GM23248 (cell line): Measurements from ENCODE around the gene FICD. TPM values are rescaled to one million over a fixed set of nuclear protein-coding genes. Genes with fewer than 3 reads are reported as not detected.
A peak's percentile ranks its signal among the peaks of the same experiment; 100 is the strongest.

Source experiments
- DNase-seq: peaks from one replicate; pipeline ENCODE4 v3.0.0-alpha.2; 2015
- H2AFZ ChIP-seq: fragments of 200-600 bp; sonication (generic); 2 replicates; pipeline ENCODE4 v1.6.1; 2016; ENCODE audit warnings: antibody characterized with exemption
- H3F3A ChIP-seq: fragments of 200-600 bp; sonication (generic); 2 replicates; pipeline ENCODE4 v1.6.1; 2016; ENCODE audit warnings: mild to moderate bottlenecking, antibody characterized with exemption, mixed run types; ENCODE audit not compliant: insufficient read depth
- H3K27ac ChIP-seq: fragments of 200-600 bp; sonication (generic); 2 replicates; pipeline ENCODE4 v1.5.1; 2016; ENCODE audit warnings: mild to moderate bottlenecking
- H3K27me3 ChIP-seq: fragments of 200-600 bp; sonication (generic); replicated peaks from 2 replicates; pipeline ENCODE4 v1.6.1; 2016; ENCODE audit warnings: mild to moderate bottlenecking; ENCODE audit not compliant: insufficient read depth
- H3K36me3 ChIP-seq: fragments of 200-600 bp; sonication (generic); 2 replicates; pipeline ENCODE4 v1.6.1; 2016; ENCODE audit warnings: low read depth, mild to moderate bottlenecking
- H3K4me1 ChIP-seq: fragments of 200-600 bp; sonication (generic); 2 replicates; pipeline ENCODE4 v1.6.1; 2016; ENCODE audit warnings: mild to moderate bottlenecking; ENCODE audit not compliant: insufficient read depth
- H3K4me2 ChIP-seq: fragments of 200-600 bp; sonication (generic); one replicate; pipeline ENCODE4 v1.6.1; 2016; ENCODE audit warnings: mild to moderate bottlenecking; ENCODE audit not compliant: unreplicated experiment
- H3K4me3 ChIP-seq: fragments of 200-600 bp; sonication (generic); 2 replicates; pipeline ENCODE4 v1.5.1; 2016; ENCODE audit warnings: mild to moderate bottlenecking
- H3K79me2 ChIP-seq: fragments of 200-600 bp; sonication (generic); 2 replicates; pipeline ENCODE4 v1.6.1; 2016; ENCODE audit warnings: mild to moderate bottlenecking; ENCODE audit not compliant: insufficient read depth
- H3K9ac ChIP-seq: fragments of 200-600 bp; sonication (generic); 2 replicates; pipeline ENCODE4 v1.6.1; 2016; ENCODE audit warnings: mild to moderate bottlenecking
- H3K9me2 ChIP-seq: fragments of 200-600 bp; sonication (generic); 2 replicates; pipeline ENCODE4 v1.6.1; 2016; ENCODE audit warnings: mixed run types, mild to moderate bottlenecking, moderate library complexity; ENCODE audit not compliant: insufficient read depth
- H3K9me3 ChIP-seq: fragments of 200-600 bp; sonication (generic); one replicate; pipeline ENCODE4 v1.6.1; 2017; ENCODE audit warnings: low read depth
- H4K20me1 ChIP-seq: fragments of 200-600 bp; sonication (generic); 2 replicates; pipeline ENCODE4 v1.6.0; 2016; ENCODE audit not compliant: insufficient read depth
- EZH2 ChIP-seq: fragments of 200-600 bp; sonication (generic); IDR thresholded peaks from 2 replicates; pipeline ENCODE4 v1.6.1; 2018; ENCODE audit warnings: antibody characterized with exemption, mild to moderate bottlenecking; ENCODE audit not compliant: insufficient read depth, poor library complexity, severe bottlenecking
- EZH2phosphoT487 ChIP-seq: fragments of 200-600 bp; sonication (generic); IDR thresholded peaks from 2 replicates; pipeline ENCODE4 v1.6.1; 2018; ENCODE audit warnings: antibody characterized with exemption, moderate library complexity, mild to moderate bottlenecking, low read depth; ENCODE audit not compliant: insufficient read depth
- WGBS, 2 experiments: methylation state at CpG; one replicate each; pipeline ENCODE4 v1.1.6; 2015 to 2017; ENCODE audit warnings: low lambda C conversion rate in 2 of 2, low coverage in 1 of 2; ENCODE audit errors: missing lambda C conversion rate in 2 of 2; 5-methylcytosine and 5-hydroxymethylcytosine counted together
- in situ Hi-C: fragments of 300-500 bp; cut with MboI; formaldehyde crosslinking; loops from 2 replicates; pipeline ENCODE4 v1.15.0; 2020
- polyA plus RNA-seq: library from polyadenylated mRNA; unstranded; fragments of >200 nt; fragmentation: Nextera tagmentation; extraction: Ambion mirVana; gene quantifications from 2 replicates; pipeline ENCODE4 v1.2.1, GENCODE V29; 2016
- total RNA-seq: library from RNA; depleted of rRNA; stranded (reverse); fragments of >200 nt; shearing (Covaris generic); gene quantifications from 2 replicates; pipeline ENCODE4 v1.2.3, GENCODE V29; 2014

FICD gene
- total and polyA plus RNA-seq, 2 experiments from 2014 or later = 8.6 to 11.6 TPM

DNA sequence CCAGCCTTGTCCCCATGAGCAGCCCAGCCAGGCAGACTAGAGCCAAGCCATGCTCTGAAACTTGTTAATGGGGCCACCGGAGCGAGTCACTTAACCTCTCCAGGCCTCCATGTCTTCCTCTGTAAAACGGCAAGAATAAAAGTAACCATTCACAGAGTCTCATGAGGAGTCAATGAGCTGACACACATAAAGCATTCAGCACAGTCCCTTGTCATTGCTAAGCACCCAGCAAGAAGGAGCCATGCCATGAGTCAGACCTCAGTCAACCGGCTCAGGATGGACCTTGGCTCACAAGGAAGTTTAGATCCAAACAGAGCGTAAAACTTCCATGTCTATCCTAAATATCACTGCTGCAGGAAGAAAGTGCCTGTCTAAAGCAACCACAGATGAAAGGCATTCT is 10.6 kb downstream of the FICD start:
- Histone ChIP-seq H3K4me2 (peak overlapping the region; percentile 29), H3K27ac (peak overlapping the region; percentile 72), H3K9me3 (no peaks in the 10 kb centered on the region), H3K27me3 (no peaks in the 10 kb centered on the region), H2AFZ (no peak overlapping the region), H3K9me2 (no peaks in the 10 kb centered on the region), H4K20me1 (no peaks in the 10 kb centered on the region), H3K9ac (peak overlapping the region; percentile 39; the same call in 1 of the 2 replicates), H3F3A (peaks cover 35% of the 10 kb centered on the region), H3K36me3 (peaks cover 53% of the 10 kb centered on the region; the same call in 1 of the 2 replicates), H3K4me1 (peaks cover 11% of the 10 kb centered on the region), H3K4me3 (no peak overlapping the region), H3K79me2 (peaks cover 5% of the 10 kb centered on the region; the same call in 1 of the 2 replicates)
- 18 to 27% methylated on average over 5 of the region's 5 CpGs for WGBS, 2 experiments
- in situ Hi-C loops = no loop called here
- DNase-seq = peak; percentile 89
- TF ChIP-seq EZH2phosphoT487 = no peak
- TF ChIP-seq EZH2 = no peak

DNA sequence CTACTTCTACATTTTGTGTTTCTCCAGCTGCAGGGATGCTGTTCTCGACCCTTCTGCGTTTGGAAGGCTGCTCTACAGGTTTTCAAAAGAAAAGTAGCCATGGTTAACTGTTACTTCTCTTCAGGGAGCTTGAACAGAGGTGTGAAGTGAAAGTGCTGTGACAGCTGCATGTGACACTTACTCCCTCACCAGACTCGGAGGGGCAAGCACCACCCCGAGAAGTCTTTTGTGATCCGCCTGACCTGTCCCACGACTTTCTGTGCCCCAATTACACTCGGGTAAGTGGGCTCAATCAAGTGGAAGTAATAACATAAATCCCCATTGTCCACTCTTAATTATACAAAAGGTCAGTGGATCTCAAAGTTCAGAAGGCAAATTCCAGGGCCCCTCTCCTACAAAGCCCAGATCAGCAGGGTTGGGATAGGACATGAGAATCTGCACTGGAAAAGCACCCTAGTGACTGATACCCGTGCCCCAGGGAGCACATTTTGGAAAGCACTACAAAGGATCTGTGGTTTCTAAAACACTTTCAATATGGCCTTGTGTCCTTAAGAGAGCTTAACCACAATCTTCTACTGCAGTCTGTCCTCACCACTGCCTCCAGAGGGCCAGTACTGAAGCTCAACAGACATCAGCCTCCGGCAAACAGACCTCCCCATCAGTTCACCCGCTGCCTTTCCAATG is 11.5 kb downstream of the FICD start:
- H3K9me2 ChIP-seq = no peaks in the 10 kb centered on the region
- peaks cover 11% of the 10 kb centered on the region for H3K4me1 ChIP-seq
- peak overlapping the region; percentile 8; the same call in 1 of the 2 replicates for H3K27ac ChIP-seq
- WGBS, 2 experiments = 74 to 77% methylated on average over 10 of the region's 10 CpGs
- no peak overlapping the region for H3K4me3 ChIP-seq
- peaks cover 5% of the 10 kb centered on the region; the same call in 1 of the 2 replicates for H3K79me2 ChIP-seq
- no peaks in the 10 kb centered on the region for H3K27me3 ChIP-seq
- H3K9ac ChIP-seq = no peak overlapping the region
- in situ Hi-C loops = no loop called here
- H3F3A ChIP-seq = peaks cover 32% of the 10 kb centered on the region
- no peak overlapping the region for H2AFZ ChIP-seq
- H3K4me2 ChIP-seq = no peak overlapping the region
- peaks cover 51% of the 10 kb centered on the region for H3K36me3 ChIP-seq
- DNase-seq = peak; percentile 61
- no peaks in the 10 kb centered on the region for H4K20me1 ChIP-seq
- no peaks in the 10 kb centered on the region for H3K9me3 ChIP-seq
- TF ChIP-seq EZH2 (no peak), EZH2phosphoT487 (no peak)

DNA sequence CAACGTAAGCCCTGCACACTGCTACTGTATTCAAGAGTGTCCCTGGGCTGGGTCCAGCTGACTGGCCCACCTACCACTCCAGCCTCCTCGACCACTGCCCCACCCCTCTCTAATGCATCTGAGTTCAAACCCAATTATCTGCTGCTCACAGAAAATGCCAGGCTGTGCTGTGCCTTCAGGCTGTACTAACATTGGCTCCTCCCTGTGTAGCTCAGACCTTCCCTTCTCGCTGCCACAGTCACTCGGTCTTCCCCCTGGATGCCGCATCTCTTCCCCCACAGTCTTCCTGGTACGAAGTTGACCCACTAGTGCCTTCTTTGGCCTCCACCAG is 12.1 kb downstream of the FICD start:
- Histone ChIP-seq H2AFZ (no peak overlapping the region), H3K4me1 (peaks cover 11% of the 10 kb centered on the region), H3K9ac (no peak overlapping the region), H3K4me3 (no peak overlapping the region), H3K27me3 (no peaks in the 10 kb centered on the region), H3K27ac (no peak overlapping the region), H3K9me2 (no peaks in the 10 kb centered on the region), H4K20me1 (no peaks in the 10 kb centered on the region), H3F3A (peaks cover 32% of the 10 kb centered on the region), H3K79me2 (peaks cover 5% of the 10 kb centered on the region; the same call in 1 of the 2 replicates), H3K4me2 (no peak overlapping the region), H3K9me3 (no peaks in the 10 kb centered on the region), H3K36me3 (peaks cover 47% of the 10 kb centered on the region)
- 97 to 100% methylated on average over 6 of the region's 6 CpGs for WGBS, 2 experiments
- no peak for TF ChIP-seq EZH2
- no peak for TF ChIP-seq EZH2phosphoT487
- in situ Hi-C loops = no loop called here
- no peak for DNase-seq

DNA sequence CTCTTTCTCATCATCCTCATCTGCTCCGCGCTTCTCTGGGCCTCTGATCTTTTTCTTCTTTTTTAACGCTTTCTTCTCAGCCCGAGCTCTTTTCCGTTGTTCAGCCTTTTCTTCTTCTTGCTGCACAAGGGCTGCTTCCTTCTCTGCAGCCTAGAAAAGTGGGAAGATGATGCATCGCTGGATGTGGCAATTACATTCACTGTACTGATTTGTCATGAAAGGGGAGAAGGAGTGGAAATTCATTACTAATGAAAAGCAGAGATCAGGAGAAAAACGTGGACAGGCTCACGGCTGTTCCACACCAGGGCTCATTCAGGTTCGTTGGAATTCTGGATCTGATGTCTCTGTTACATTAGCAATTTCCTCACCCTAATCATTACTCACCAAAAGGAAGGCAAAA is 15.1 kb downstream of the FICD start:
- H4K20me1 ChIP-seq = no peaks in the 10 kb centered on the region
- no peak overlapping the region for H2AFZ ChIP-seq
- H3K4me1 ChIP-seq = peaks cover 10% of the 10 kb centered on the region
- H3K4me3 ChIP-seq = no peak overlapping the region
- in situ Hi-C loops = no loop called here
- no peaks in the 10 kb centered on the region for H3K27me3 ChIP-seq
- 81 to 83% methylated on average over 9 of the region's 9 CpGs for WGBS, 2 experiments
- no peaks in the 10 kb centered on the region for H3K9me2 ChIP-seq
- peaks cover 5% of the 10 kb centered on the region; the same call in 1 of the 2 replicates for H3K79me2 ChIP-seq
- peaks cover 39% of the 10 kb centered on the region for H3K36me3 ChIP-seq
- no peak overlapping the region for H3K9ac ChIP-seq
- no peak overlapping the region for H3K4me2 ChIP-seq
- no peak for TF ChIP-seq EZH2phosphoT487
- no peak for TF ChIP-seq EZH2
- H3K9me3 ChIP-seq = no peaks in the 10 kb centered on the region
- H3K27ac ChIP-seq = no peak overlapping the region
- H3F3A ChIP-seq = peaks cover 28% of the 10 kb centered on the region
- DNase-seq = peak; percentile 18
